HCT116 (cell line): ENCODE results near the gene STX19. TPM values are rescaled to one million over a fixed set of nuclear protein-coding genes. Genes with fewer than 3 reads are reported as not detected.

Experiments used
- ATAC-seq: fragments of 200-7000 bp; cut with Tn5 transposase; 2 replicates; pipeline ENCODE4 v1.9.1; 2020; ENCODE audit warnings: mild to moderate bottlenecking, moderate library complexity
- BruUV-seq: library from RNA; stranded (reverse); fragments of 400-500 nt; replicated peaks from 2 replicates; lab custom pipeline; 2021; lab: Mats Ljungman, UMichigan
- CTCF ChIA-PET: fragments of 300-600 bp; sonication (Branson Sonifier 250); formaldehyde crosslinking; loops from one replicate; lab custom pipeline; 2021; ENCODE audit warnings: antibody characterized with exemption; lab: Charles Lee
- POLR2A ChIA-PET: fragments of 300-600, 350-600 bp; sonication (Branson Sonifier 250); formaldehyde crosslinking; loops from one replicate; lab custom pipeline; 2021; ENCODE audit warnings: antibody characterized with exemption; lab: Charles Lee
- RAD21 ChIA-PET, 2 experiments: fragments of 300-600 bp; sonication (Branson Sonifier 250); formaldehyde crosslinking; loops; one replicate each; lab custom pipeline; 2023; ENCODE audit warnings: low total read pairs in 2 of 2; ENCODE audit not compliant: uncharacterized antibody in 2 of 2, unreplicated experiment in 2 of 2, low non-redundant PET in 1 of 2; lab: Charles Lee
- DNase-seq: peaks from one replicate; pipeline ENCODE4 v3.0.0-alpha.2; 2010; ENCODE audit warnings: low read depth, low spot score
- H2AFZ ChIP-seq: fragments of 200-600 bp; shearing (Covaris generic), sonication (generic); 2 replicates; pipeline ENCODE4 v1.6.1; 2017; ENCODE audit warnings: low read depth, mixed run types, mixed read lengths, antibody characterized with exemption, low read length; ENCODE audit not compliant: poor library complexity, severe bottlenecking
- H3K27ac ChIP-seq: 2 replicates; pipeline ENCODE4 v1.5.1; 2012; ENCODE audit warnings: low read depth, low read length
- H3K27me3 ChIP-seq: fragments of 200-600 bp; sonication (generic); 2 replicates; pipeline ENCODE4 v1.6.1; 2016; ENCODE audit warnings: mixed run types, low read length, mixed read lengths; ENCODE audit not compliant: insufficient read depth
- H3K36me3 ChIP-seq, 2 experiments: fragments of 200-500 bp in 1 of 2; fragments of 200-600 bp in 1 of 2; sonication (Bioruptor generic) in 1 of 2; sonication (generic) in 1 of 2; 2 replicates each; pipeline versions ENCODE4 v1.5.1 to v1.6.1; 2014 to 2016; ENCODE audit warnings: low read length in 2 of 2, inconsistent platforms in 1 of 2, mixed read lengths in 1 of 2, mixed run types in 1 of 2; ENCODE audit not compliant: insufficient read depth in 2 of 2, control insufficient read depth in 1 of 2
- H3K4me1 ChIP-seq, 2 experiments: fragments of 200-600 bp in 1 of 2; sonication (generic) in 1 of 2; 2 replicates each; pipeline versions ENCODE4 v1.5.1 to v1.6.1; 2012 to 2017; ENCODE audit warnings: low read length in 2 of 2, inconsistent platforms in 1 of 2, mild to moderate bottlenecking in 1 of 2, mixed read lengths in 1 of 2, mixed run types in 1 of 2, moderate library complexity in 1 of 2; ENCODE audit not compliant: insufficient read depth in 2 of 2, control insufficient read depth in 1 of 2
- H3K4me2 ChIP-seq: fragments of 200-600 bp; sonication (generic); 2 replicates; pipeline ENCODE4 v1.6.1; 2017; ENCODE audit warnings: mixed run types, low read length, mixed read lengths
- H3K4me3 ChIP-seq, 2 experiments: fragments of 200-600 bp in 1 of 2; sonication (generic) in 1 of 2; replicated peaks in 1 of 2; 2 replicates each; pipeline ENCODE4 v1.5.1; 2011 to 2016; ENCODE audit warnings: low read length in 2 of 2, control low read depth in 1 of 2, low read depth in 1 of 2, mild to moderate bottlenecking in 1 of 2, mixed read lengths in 1 of 2, mixed run types in 1 of 2
- H3K79me2 ChIP-seq: fragments of 200-600 bp; sonication (generic); 2 replicates; pipeline ENCODE4 v1.6.1; 2017; ENCODE audit warnings: mild to moderate bottlenecking, mixed run types, low read length, moderate library complexity, mixed read lengths; ENCODE audit not compliant: insufficient read depth
- H3K9ac ChIP-seq: fragments of 200-600 bp; sonication (generic); 2 replicates; pipeline ENCODE4 v1.6.1; 2016; ENCODE audit warnings: low read length, mixed read lengths
- H3K9me2 ChIP-seq: fragments of 200-600 bp; sonication (generic), shearing (Covaris generic); 2 replicates; pipeline ENCODE4 v1.6.1; 2017; ENCODE audit warnings: mixed run types, mild to moderate bottlenecking, moderate library complexity; ENCODE audit not compliant: insufficient read depth
- H3K9me3 ChIP-seq, 2 experiments: fragments of 200-500 bp in 1 of 2; fragments of 200-600 bp in 1 of 2; sonication (Bioruptor generic) in 1 of 2; sonication (generic) in 1 of 2; 2 replicates each; pipeline ENCODE4 v1.6.1; 2014 to 2017; ENCODE audit warnings: low read length in 2 of 2, mixed read lengths in 2 of 2, inconsistent platforms in 1 of 2, low read depth in 1 of 2, mild to moderate bottlenecking in 1 of 2, mixed run types in 1 of 2, moderate library complexity in 1 of 2; ENCODE audit not compliant: control insufficient read depth in 1 of 2, insufficient read depth in 1 of 2
- H4K20me1 ChIP-seq: fragments of 200-600 bp; sonication (generic), shearing (Covaris generic); 2 replicates; pipeline ENCODE4 v1.6.1; 2017; ENCODE audit warnings: mixed run types, mild to moderate bottlenecking, moderate library complexity; ENCODE audit not compliant: insufficient read depth
- CEBPB ChIP-seq: IDR thresholded peaks from 2 replicates; pipeline ENCODE4 v1.6.1; 2012; ENCODE audit warnings: low read depth
- EGR1 ChIP-seq: IDR thresholded peaks from 2 replicates; pipeline ENCODE4 v1.6.1; 2012; ENCODE audit warnings: low read depth
- EZH2 ChIP-seq: fragments of 200-600 bp; sonication (generic); IDR thresholded peaks from 2 replicates; pipeline ENCODE4 v1.6.1; 2017; ENCODE audit warnings: antibody characterized with exemption, mixed run types
- EZH2phosphoT487 ChIP-seq: fragments of 200-600 bp; IDR thresholded peaks from 2 replicates; pipeline ENCODE4 v1.6.1; 2018; ENCODE audit warnings: antibody characterized with exemption, borderline replicate concordance
- FOSL1 ChIP-seq: IDR thresholded peaks from 2 replicates; pipeline ENCODE4 v1.6.1; 2012; ENCODE audit warnings: low read depth
- JUND ChIP-seq: IDR thresholded peaks from 2 replicates; pipeline ENCODE4 v1.6.1; 2012
- POLR2AphosphoS5 ChIP-seq: IDR thresholded peaks from 2 replicates; pipeline ENCODE4 v1.6.1; 2011; ENCODE audit warnings: mild to moderate bottlenecking, low read depth, low read length, moderate library complexity
- RAD21 ChIP-seq: IDR thresholded peaks from 2 replicates; pipeline ENCODE4 v1.6.1; 2012; ENCODE audit warnings: low read depth, mild to moderate bottlenecking
- SP1 ChIP-seq: IDR thresholded peaks from 2 replicates; pipeline ENCODE4 v1.6.1; 2012; ENCODE audit warnings: low read depth
- SRF ChIP-seq: IDR thresholded peaks from 2 replicates; pipeline ENCODE4 v1.6.1; 2012; ENCODE audit warnings: low read depth
- TCF7L2 ChIP-seq: IDR thresholded peaks from 2 replicates; pipeline ENCODE4 v1.7.0; 2011; ENCODE audit warnings: borderline replicate concordance, inconsistent platforms; ENCODE audit not compliant: insufficient read depth, insufficient read length; ENCODE audit errors: extremely low read depth
- ZFX ChIP-seq: fragments of 450-650 bp; IDR thresholded peaks from 2 replicates; pipeline ENCODE4 v1.6.1; 2017
- ZNF274 ChIP-seq: fragments of 200-500 bp; sonication (Bioruptor generic); IDR thresholded peaks from 2 replicates; pipeline ENCODE4 v1.6.1; 2014; ENCODE audit warnings: mild to moderate bottlenecking, low read depth, low read length, inconsistent platforms
- intact Hi-C: fragments of 100-400 bp; cut with micrococcal nuclease; formaldehyde crosslinking; loops from 2 replicates; pipeline ENCODE4 v1.10.0; 2022
- total RNA-seq: library from RNA; stranded (reverse); gene quantifications from one replicate; pipeline ENCODE4 v1.2.1, GENCODE V29; 2021; ENCODE audit not compliant: unreplicated experiment
- TF ChIP-seq, protein P1 (sequence below): IDR thresholded peaks from 2 replicates; pipeline ENCODE4 v1.6.1; 2012
- TF ChIP-seq, protein P2 (sequence below), 3 experiments: fragments of 200-600 bp in 1 of 3; sonication (generic) in 1 of 3; IDR thresholded peaks in 2 of 3; conservative IDR thresholded peaks in 1 of 3; 2 replicates each; pipeline ENCODE4 v1.5.1; 2012 to 2017; ENCODE audit warnings: low read depth in 2 of 3, low read length in 2 of 3, antibody characterized with exemption in 1 of 3, borderline replicate concordance in 1 of 3, control low read depth in 1 of 3, mild to moderate bottlenecking in 1 of 3, mixed read lengths in 1 of 3, mixed run types in 1 of 3, moderate library complexity in 1 of 3; ENCODE audit not compliant: insufficient read depth in 1 of 3
- TF ChIP-seq, protein P3 (sequence below): IDR thresholded peaks from 2 replicates; pipeline ENCODE4 v1.6.1; 2012; ENCODE audit warnings: low read depth
- TF ChIP-seq, protein P4 (sequence below): IDR thresholded peaks from 2 replicates; pipeline ENCODE4 v1.6.1; 2012
- TF ChIP-seq, protein P5 (sequence below): IDR thresholded peaks from 2 replicates; pipeline ENCODE4 v1.6.1; 2011; ENCODE audit warnings: mild to moderate bottlenecking, low read length, moderate library complexity; ENCODE audit not compliant: insufficient replicate concordance; ENCODE audit errors: extremely low read depth

STX19 gene
- total RNA-seq, 1 experiment from 2014 or later: not detected

DNA sequence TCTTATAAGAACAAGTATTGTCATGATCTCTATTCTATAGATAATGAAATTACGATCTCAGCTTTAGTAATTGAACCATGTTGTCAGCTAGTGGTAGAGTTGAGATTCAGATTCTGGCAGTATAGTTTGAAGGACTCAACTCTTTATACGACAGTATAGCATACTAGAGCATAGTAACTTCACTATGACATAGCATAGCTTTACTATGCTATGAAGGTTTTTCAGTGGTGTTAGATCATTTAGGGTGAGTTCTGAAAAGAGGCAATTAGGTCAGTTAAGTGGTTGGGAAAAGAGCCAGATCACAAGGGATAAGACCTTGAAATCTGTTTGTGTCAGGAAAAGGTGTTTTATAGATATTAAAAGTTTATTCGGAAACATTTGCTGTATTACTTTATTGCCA, 8.1 kb downstream of the STX19 start:
- Histone ChIP-seq H3K4me3 (no peak overlapping the region), H3K36me3 (no peaks in the 10 kb centered on the region), H4K20me1 (no peaks in the 10 kb centered on the region), H3K9me2 (no peaks in the 10 kb centered on the region), H3K4me1 (no peaks in the 10 kb centered on the region), H3K79me2 (no peaks in the 10 kb centered on the region), H3K9ac (no peak overlapping the region), H3K4me2 (no peak overlapping the region), H3K27me3 (no peaks in the 10 kb centered on the region), H3K9me3 (no peaks in the 10 kb centered on the region), H2AFZ (no peak overlapping the region), H3K27ac (no peak overlapping the region)
- no peak for TF ChIP-seq FOSL1
- no peak for TF ChIP-seq POLR2AphosphoS5
- TF ChIP-seq TCF7L2: no peak
- TF ChIP-seq JUND: no peak
- TF ChIP-seq RAD21: no peak
- TF ChIP-seq, protein P1, sequence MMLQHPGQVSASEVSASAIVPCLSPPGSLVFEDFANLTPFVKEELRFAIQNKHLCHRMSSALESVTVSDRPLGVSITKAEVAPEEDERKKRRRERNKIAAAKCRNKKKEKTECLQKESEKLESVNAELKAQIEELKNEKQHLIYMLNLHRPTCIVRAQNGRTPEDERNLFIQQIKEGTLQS: no peak
- TF ChIP-seq, protein P2, sequence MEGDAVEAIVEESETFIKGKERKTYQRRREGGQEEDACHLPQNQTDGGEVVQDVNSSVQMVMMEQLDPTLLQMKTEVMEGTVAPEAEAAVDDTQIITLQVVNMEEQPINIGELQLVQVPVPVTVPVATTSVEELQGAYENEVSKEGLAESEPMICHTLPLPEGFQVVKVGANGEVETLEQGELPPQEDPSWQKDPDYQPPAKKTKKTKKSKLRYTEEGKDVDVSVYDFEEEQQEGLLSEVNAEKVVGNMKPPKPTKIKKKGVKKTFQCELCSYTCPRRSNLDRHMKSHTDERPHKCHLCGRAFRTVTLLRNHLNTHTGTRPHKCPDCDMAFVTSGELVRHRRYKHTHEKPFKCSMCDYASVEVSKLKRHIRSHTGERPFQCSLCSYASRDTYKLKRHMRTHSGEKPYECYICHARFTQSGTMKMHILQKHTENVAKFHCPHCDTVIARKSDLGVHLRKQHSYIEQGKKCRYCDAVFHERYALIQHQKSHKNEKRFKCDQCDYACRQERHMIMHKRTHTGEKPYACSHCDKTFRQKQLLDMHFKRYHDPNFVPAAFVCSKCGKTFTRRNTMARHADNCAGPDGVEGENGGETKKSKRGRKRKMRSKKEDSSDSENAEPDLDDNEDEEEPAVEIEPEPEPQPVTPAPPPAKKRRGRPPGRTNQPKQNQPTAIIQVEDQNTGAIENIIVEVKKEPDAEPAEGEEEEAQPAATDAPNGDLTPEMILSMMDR (IDR thresholded peaks at IDR 0.05 in 2 of 3, conservative IDR thresholded peaks at IDR 0.05 in 1 of 3; ENCODE audit: borderline replicate concordance in 1 of 3, insufficient read depth in 1 of 3, low read depth in 2 of 3, low read length in 2 of 3): no peak
- TF ChIP-seq, protein P3, sequence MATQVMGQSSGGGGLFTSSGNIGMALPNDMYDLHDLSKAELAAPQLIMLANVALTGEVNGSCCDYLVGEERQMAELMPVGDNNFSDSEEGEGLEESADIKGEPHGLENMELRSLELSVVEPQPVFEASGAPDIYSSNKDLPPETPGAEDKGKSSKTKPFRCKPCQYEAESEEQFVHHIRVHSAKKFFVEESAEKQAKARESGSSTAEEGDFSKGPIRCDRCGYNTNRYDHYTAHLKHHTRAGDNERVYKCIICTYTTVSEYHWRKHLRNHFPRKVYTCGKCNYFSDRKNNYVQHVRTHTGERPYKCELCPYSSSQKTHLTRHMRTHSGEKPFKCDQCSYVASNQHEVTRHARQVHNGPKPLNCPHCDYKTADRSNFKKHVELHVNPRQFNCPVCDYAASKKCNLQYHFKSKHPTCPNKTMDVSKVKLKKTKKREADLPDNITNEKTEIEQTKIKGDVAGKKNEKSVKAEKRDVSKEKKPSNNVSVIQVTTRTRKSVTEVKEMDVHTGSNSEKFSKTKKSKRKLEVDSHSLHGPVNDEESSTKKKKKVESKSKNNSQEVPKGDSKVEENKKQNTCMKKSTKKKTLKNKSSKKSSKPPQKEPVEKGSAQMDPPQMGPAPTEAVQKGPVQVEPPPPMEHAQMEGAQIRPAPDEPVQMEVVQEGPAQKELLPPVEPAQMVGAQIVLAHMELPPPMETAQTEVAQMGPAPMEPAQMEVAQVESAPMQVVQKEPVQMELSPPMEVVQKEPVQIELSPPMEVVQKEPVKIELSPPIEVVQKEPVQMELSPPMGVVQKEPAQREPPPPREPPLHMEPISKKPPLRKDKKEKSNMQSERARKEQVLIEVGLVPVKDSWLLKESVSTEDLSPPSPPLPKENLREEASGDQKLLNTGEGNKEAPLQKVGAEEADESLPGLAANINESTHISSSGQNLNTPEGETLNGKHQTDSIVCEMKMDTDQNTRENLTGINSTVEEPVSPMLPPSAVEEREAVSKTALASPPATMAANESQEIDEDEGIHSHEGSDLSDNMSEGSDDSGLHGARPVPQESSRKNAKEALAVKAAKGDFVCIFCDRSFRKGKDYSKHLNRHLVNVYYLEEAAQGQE: no peak
- no peak for TF ChIP-seq EZH2phosphoT487
- no peak for TF ChIP-seq SP1
- TF ChIP-seq, protein P4, sequence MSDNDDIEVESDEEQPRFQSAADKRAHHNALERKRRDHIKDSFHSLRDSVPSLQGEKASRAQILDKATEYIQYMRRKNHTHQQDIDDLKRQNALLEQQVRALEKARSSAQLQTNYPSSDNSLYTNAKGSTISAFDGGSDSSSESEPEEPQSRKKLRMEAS: no peak
- no peak for TF ChIP-seq EZH2
- no peak for TF ChIP-seq ZFX
- no peak for TF ChIP-seq EGR1
- no peak for TF ChIP-seq SRF
- no peak for TF ChIP-seq ZNF274
- TF ChIP-seq, protein P5, sequence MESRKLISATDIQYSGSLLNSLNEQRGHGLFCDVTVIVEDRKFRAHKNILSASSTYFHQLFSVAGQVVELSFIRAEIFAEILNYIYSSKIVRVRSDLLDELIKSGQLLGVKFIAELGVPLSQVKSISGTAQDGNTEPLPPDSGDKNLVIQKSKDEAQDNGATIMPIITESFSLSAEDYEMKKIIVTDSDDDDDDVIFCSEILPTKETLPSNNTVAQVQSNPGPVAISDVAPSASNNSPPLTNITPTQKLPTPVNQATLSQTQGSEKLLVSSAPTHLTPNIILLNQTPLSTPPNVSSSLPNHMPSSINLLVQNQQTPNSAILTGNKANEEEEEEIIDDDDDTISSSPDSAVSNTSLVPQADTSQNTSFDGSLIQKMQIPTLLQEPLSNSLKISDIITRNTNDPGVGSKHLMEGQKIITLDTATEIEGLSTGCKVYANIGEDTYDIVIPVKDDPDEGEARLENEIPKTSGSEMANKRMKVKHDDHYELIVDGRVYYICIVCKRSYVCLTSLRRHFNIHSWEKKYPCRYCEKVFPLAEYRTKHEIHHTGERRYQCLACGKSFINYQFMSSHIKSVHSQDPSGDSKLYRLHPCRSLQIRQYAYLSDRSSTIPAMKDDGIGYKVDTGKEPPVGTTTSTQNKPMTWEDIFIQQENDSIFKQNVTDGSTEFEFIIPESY: no peak
- no peak for TF ChIP-seq CEBPB
- POLR2A ChIA-PET: no interaction called here
- CTCF ChIA-PET: interaction anchor here (1.0 kb wide), 1 partner anchor 81 kb away, joined by 3 read pairs; no protein-coding TSS in a partner anchor
- BruUV-seq: no TSS peak
- RAD21 ChIA-PET: no interaction called here
- ATAC-seq (no peak), DNase-seq (no peak)
- intact Hi-C loops: no loop called here
